CD14-positive monocyte (primary cell): ENCODE data around the gene CLIC1. TPM values are rescaled to one million over a fixed set of nuclear protein-coding genes. Genes with fewer than 3 reads are reported as not detected.

Experiments used
- DNase-seq, 3 donors: peaks; one replicate each; pipeline ENCODE4 v3.0.0-alpha.2; 2011 to 2022
- H2AFZ ChIP-seq: 2 replicates; pipeline ENCODE4 v1.6.0; 2012; ENCODE audit warnings: mild to moderate bottlenecking, low read depth, low read length, inconsistent platforms; ENCODE audit not compliant: insufficient read depth, poor library complexity, severe bottlenecking
- H3K27ac ChIP-seq, 2 donors: 1 replicate in 1 of 2; 2 replicates in 1 of 2; pipeline ENCODE4 v1.5.1; 2012 to 2013; ENCODE audit warnings: low read length in 2 of 2, control low read depth in 1 of 2, inconsistent platforms in 1 of 2, low read depth in 1 of 2, mild to moderate bottlenecking in 1 of 2
- H3K27me3 ChIP-seq, 2 donors: one replicate each; pipeline versions ENCODE4 v1.6.0 to v1.6.1; 2011 to 2013; ENCODE audit warnings: low read length in 2 of 2; ENCODE audit not compliant: control insufficient read depth in 2 of 2, insufficient read depth in 2 of 2
- H3K36me3 ChIP-seq, 2 donors: replicated peaks in 1 of 2; 1 replicate in 1 of 2; 2 replicates in 1 of 2; pipeline versions ENCODE4 v1.5.1 to v1.6.1; 2012 to 2013; ENCODE audit warnings: low read length in 2 of 2, control low read depth in 1 of 2, inconsistent platforms in 1 of 2, mild to moderate bottlenecking in 1 of 2; ENCODE audit not compliant: insufficient read depth in 2 of 2, control insufficient read depth in 1 of 2
- H3K4me1 ChIP-seq, 2 donors: 1 replicate in 1 of 2; 2 replicates in 1 of 2; pipeline versions ENCODE4 v1.5.1 to v1.6.1; 2012 to 2013; ENCODE audit warnings: low read length in 2 of 2, control low read depth in 1 of 2, inconsistent platforms in 1 of 2, mild to moderate bottlenecking in 1 of 2, moderate library complexity in 1 of 2; ENCODE audit not compliant: insufficient read depth in 2 of 2, control insufficient read depth in 1 of 2
- H3K4me2 ChIP-seq: replicated peaks from 2 replicates; pipeline ENCODE3; 2012; ENCODE audit warnings: low read length, moderate library complexity, mild to moderate bottlenecking; ENCODE audit not compliant: poor library complexity, severe bottlenecking; ENCODE audit errors: extremely low read depth
- H3K4me3 ChIP-seq, 3 experiments: fragments of 200-600 bp in 1 of 3; sonication (generic) in 1 of 3; replicated peaks in 1 of 3; 1 replicate in 2 of 3; 2 replicates in 1 of 3; pipeline ENCODE4 v1.5.1; 2011 to 2013; ENCODE audit warnings: low read length in 3 of 3, mild to moderate bottlenecking in 3 of 3, control low read depth in 2 of 3, low read depth in 2 of 3, inconsistent platforms in 1 of 3, moderate library complexity in 1 of 3
- H3K79me2 ChIP-seq: 2 replicates; pipeline ENCODE4 v1.6.0; 2012; ENCODE audit warnings: mild to moderate bottlenecking, control low read depth, inconsistent platforms, low read length, moderate library complexity; ENCODE audit not compliant: insufficient read depth
- H3K9ac ChIP-seq: 2 replicates; pipeline ENCODE4 v1.6.0; 2017; ENCODE audit warnings: low read length, mild to moderate bottlenecking; ENCODE audit not compliant: insufficient read depth, poor library complexity, severe bottlenecking
- H3K9me3 ChIP-seq, 2 donors: replicated peaks in 1 of 2; 1 replicate in 1 of 2; 2 replicates in 1 of 2; pipeline versions ENCODE4 v1.5.1 to v1.6.1; 2012 to 2013; ENCODE audit warnings: low read length in 2 of 2, control low read depth in 1 of 2; ENCODE audit not compliant: control insufficient read depth in 1 of 2, insufficient read depth in 1 of 2
- H4K20me1 ChIP-seq: 2 replicates; pipeline ENCODE4 v1.6.0; 2012; ENCODE audit warnings: mild to moderate bottlenecking, low read length, control low read depth, moderate library complexity; ENCODE audit not compliant: insufficient read depth
- H3K27ac Mint-ChIP-seq, 7 donors: one replicate each; pipeline ENCODE4 v1.8.0; 2020; ENCODE audit warnings: mild to moderate bottlenecking in 7 of 7, mixed read lengths in 7 of 7, moderate library complexity in 6 of 7, inconsistent platforms in 2 of 7
- H3K27me3 Mint-ChIP-seq, 3 donors: one replicate each; pipeline ENCODE4 v1.8.0; 2021 to 2022; ENCODE audit warnings: low read depth in 3 of 3, mild to moderate bottlenecking in 3 of 3, mixed read lengths in 3 of 3, moderate library complexity in 3 of 3, inconsistent platforms in 1 of 3
- H3K36me3 Mint-ChIP-seq, 2 donors: one replicate each; pipeline ENCODE4 v1.8.0; 2020; ENCODE audit warnings: mixed read lengths in 2 of 2, inconsistent platforms in 1 of 2, mild to moderate bottlenecking in 1 of 2
- H3K4me1 Mint-ChIP-seq: one replicate; pipeline ENCODE4 v1.8.0; 2020; ENCODE audit warnings: mild to moderate bottlenecking, mixed read lengths
- H3K4me3 Mint-ChIP-seq, 2 donors: one replicate each; pipeline ENCODE4 v1.8.0; 2020; ENCODE audit warnings: mild to moderate bottlenecking in 2 of 2, mixed read lengths in 2 of 2, moderate library complexity in 1 of 2
- H3K9me3 Mint-ChIP-seq, 7 donors: one replicate each; pipeline ENCODE4 v1.8.0; 2020 to 2022; ENCODE audit warnings: mixed read lengths in 7 of 7, mild to moderate bottlenecking in 6 of 7, moderate library complexity in 6 of 7, inconsistent platforms in 2 of 7
- WGBS: methylation state at CpG from one replicate; pipeline ENCODE4 v1.1.5; 2013; ENCODE audit warnings: missing lambda C conversion rate; ENCODE audit not compliant: insufficient coverage; 5-methylcytosine and 5-hydroxymethylcytosine counted together
- intact Hi-C, 2 donors: fragments of 100-400 bp; cut with micrococcal nuclease; formaldehyde crosslinking; loops; one replicate each; pipeline versions ENCODE4 v1.15.0 to v1.15.1; 2023
- polyA plus RNA-seq, 3 donors: library from polyadenylated mRNA; depleted of rRNA in 1 of 3; unstranded in 2 of 3; stranded (reverse) in 1 of 3; fragments of 300-500 nt in 2 of 3; fragments of >200 nt in 1 of 3; fragmentation: Illumina TruSeq in 2 of 3; gene quantifications; 1 replicate in 2 of 3; 2 replicates in 1 of 3; pipeline ENCODE4 v1.2.3, GENCODE V29; 2012 to 2021
- TF ChIP-seq, protein P1 (sequence below): fragments of 200-600 bp; IDR thresholded peaks from one replicate; pipeline ENCODE4 v1.8.0; 2022; ENCODE audit warnings: antibody characterized with exemption, mild to moderate bottlenecking

The CLIC1 gene
- polyA plus RNA-seq, 3 donors = 676 to 1,304 (median 1,196) TPM

DNA sequence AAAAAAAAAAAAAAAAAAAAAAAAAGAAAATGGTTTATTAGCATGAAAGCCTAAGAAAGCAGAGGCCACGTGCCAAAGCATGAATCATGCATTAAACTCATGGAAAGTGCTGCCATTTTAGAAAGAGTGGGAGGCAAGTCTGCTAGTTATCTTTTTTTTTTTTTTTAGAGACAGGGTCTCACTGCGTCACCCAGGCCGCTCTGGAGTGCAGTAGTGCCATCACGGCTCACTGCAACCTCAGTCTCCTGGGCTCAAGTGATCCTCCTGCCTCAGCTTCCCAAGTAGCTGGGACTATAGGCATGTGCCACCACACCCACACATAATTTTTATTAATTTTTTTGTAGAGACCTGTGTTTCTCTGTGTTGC, 35.6 kb upstream of the CLIC1 start:
- intact Hi-C loops = no loop called here
- Histone ChIP-seq H3K9ac (no peak overlapping the region), H3K4me2 (no peak overlapping the region), H3K36me3 (no peaks in the 10 kb centered on the region), H3K27me3 (no peaks in the 10 kb centered on the region), H3K4me1 (peaks cover 35 to 36% of the 10 kb centered on the region in 2 donors), H3K27ac (no peak overlapping the region), H2AFZ (no peak overlapping the region), H3K4me3 (no peak overlapping the region), H3K9me3 (no peaks in the 10 kb centered on the region), H3K79me2 (no peaks in the 10 kb centered on the region), H4K20me1 (no peaks in the 10 kb centered on the region)
- peaks cover 0 to 1% (median 0%) of the 10 kb centered on the region in 7 donors for H3K9me3 Mint-ChIP-seq
- peaks cover 0 to 4% (median 2%) of the 10 kb centered on the region in 3 donors for H3K27me3 Mint-ChIP-seq
- no peak overlapping the region for H3K4me3 Mint-ChIP-seq
- TF ChIP-seq, protein P1, sequence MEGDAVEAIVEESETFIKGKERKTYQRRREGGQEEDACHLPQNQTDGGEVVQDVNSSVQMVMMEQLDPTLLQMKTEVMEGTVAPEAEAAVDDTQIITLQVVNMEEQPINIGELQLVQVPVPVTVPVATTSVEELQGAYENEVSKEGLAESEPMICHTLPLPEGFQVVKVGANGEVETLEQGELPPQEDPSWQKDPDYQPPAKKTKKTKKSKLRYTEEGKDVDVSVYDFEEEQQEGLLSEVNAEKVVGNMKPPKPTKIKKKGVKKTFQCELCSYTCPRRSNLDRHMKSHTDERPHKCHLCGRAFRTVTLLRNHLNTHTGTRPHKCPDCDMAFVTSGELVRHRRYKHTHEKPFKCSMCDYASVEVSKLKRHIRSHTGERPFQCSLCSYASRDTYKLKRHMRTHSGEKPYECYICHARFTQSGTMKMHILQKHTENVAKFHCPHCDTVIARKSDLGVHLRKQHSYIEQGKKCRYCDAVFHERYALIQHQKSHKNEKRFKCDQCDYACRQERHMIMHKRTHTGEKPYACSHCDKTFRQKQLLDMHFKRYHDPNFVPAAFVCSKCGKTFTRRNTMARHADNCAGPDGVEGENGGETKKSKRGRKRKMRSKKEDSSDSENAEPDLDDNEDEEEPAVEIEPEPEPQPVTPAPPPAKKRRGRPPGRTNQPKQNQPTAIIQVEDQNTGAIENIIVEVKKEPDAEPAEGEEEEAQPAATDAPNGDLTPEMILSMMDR = no peak
- H3K36me3 Mint-ChIP-seq = no peaks in the 10 kb centered on the region
- no peak for DNase-seq
- peaks cover 34% of the 10 kb centered on the region for H3K4me1 Mint-ChIP-seq
- no peak overlapping the region for H3K27ac Mint-ChIP-seq
- WGBS = 57% methylated on average over 1 of the region's 4 CpGs

DNA sequence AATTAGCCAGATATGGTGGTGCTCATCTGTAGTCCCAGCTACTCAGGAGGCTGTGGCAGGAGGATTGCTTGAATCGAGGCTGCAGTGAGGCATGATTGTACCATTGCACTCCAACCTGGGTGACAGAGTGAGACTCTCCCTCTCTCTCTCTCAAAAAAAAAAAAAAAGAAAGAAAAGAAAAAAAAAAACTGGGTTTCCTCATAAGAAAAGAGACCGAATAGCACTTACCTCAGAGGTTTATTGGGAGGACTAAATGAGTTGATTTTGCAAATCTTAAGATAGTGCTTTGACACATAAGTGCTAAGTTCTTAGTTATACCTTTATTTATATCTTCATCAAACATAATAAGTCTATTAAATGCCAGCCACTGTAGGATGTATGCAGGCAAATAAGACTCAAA, 34.5 kb upstream of the CLIC1 start:
- Mint-ChIP-seq H3K27ac (peak overlapping the region in 1 of 7 donors; percentile 41), H3K9me3 (peaks cover 0 to 1% (median 0%) of the 10 kb centered on the region in 7 donors), H3K27me3 (peaks cover 0 to 7% (median 2%) of the 10 kb centered on the region in 3 donors), H3K4me3 (no peak overlapping the region), H3K4me1 (peaks cover 29% of the 10 kb centered on the region), H3K36me3 (no peaks in the 10 kb centered on the region)
- Histone ChIP-seq H3K9ac (no peak overlapping the region), H3K27ac (no peak overlapping the region), H4K20me1 (no peaks in the 10 kb centered on the region), H3K79me2 (no peaks in the 10 kb centered on the region), H3K4me3 (no peak overlapping the region), H3K9me3 (no peaks in the 10 kb centered on the region), H3K36me3 (no peaks in the 10 kb centered on the region), H3K4me1 (peaks cover 29 to 30% of the 10 kb centered on the region in 2 donors), H2AFZ (no peak overlapping the region), H3K27me3 (no peaks in the 10 kb centered on the region), H3K4me2 (no peak overlapping the region)
- WGBS = no CpG with 5 or more reads among the region's 2 CpGs
- intact Hi-C loops = no loop called here
- TF ChIP-seq, protein P1 = no peak
- no peak for DNase-seq
